Measurements from ENCODE around the gene ZNF516. TPM values are rescaled to one million over a fixed set of nuclear protein-coding genes. Genes with fewer than 3 reads are reported as not detected.
A peak's percentile ranks its signal among the peaks of the same experiment; 100 is the strongest.

The ZNF516 gene
- total RNA-seq, 1 donor from 2014 or later, result 15.0 TPM

- no peak for DNase-seq
These were observed 12.9 kb upstream of the ZNF516 start for GRCh38 chr18:76507830-76508385.

GRCh38 chr18:76506974-76507764, 12.1 kb upstream of the ZNF516 start:
- DNase-seq, result no peak

- DNase-seq, result no peak
These were observed 11.4 kb upstream of the ZNF516 start for GRCh38 chr18:76506395-76506794.

- DNase-seq, result no peak
These were observed 10.6 kb upstream of the ZNF516 start for GRCh38 chr18:76505614-76506013.

- no peak for DNase-seq
These were observed 9.7 kb upstream of the ZNF516 start for GRCh38 chr18:76504749-76505148.

- DNase-seq, result no peak
These were observed 8.8 kb upstream of the ZNF516 start for GRCh38 chr18:76503649-76504386.

GRCh38 chr18:76502551-76502950, 7.5 kb upstream of the ZNF516 start:
- DNase-seq, result no peak

GRCh38 chr18:76499637-76500340, 4.7 kb upstream of the ZNF516 start:
- DNase-seq, result no peak

- no peak for DNase-seq
These were observed 4.0 kb upstream of the ZNF516 start for GRCh38 chr18:76499021-76499420.

- DNase-seq, result no peak
These were observed 3.0 kb upstream of the ZNF516 start for GRCh38 chr18:76498064-76498463.

- no peak for DNase-seq
These were observed 2.0 kb upstream of the ZNF516 start for GRCh38 chr18:76497021-76497420.

- no peak for DNase-seq
These were observed 1.3 kb upstream of the ZNF516 start for GRCh38 chr18:76496194-76496890.

- DNase-seq, result no peak
These were observed 572 bp upstream of the ZNF516 start for GRCh38 chr18:76495435-76496193.

GRCh38 chr18:76494231-76495005, 624 bp downstream of the ZNF516 start:
- no peak for DNase-seq

GRCh38 chr18:76493213-76494161, 1.6 kb downstream of the ZNF516 start:
- no peak for DNase-seq

GRCh38 chr18:76492669-76493212, 2.3 kb downstream of the ZNF516 start:
- DNase-seq, result peak; percentile 90

GRCh38 chr18:76491776-76492668, 3.0 kb downstream of the ZNF516 start:
- no peak for DNase-seq

- no peak for DNase-seq
These were observed 3.6 kb downstream of the ZNF516 start for GRCh38 chr18:76491473-76491775.

Data from occipital lobe (tissue), 2 donors.